Right cardiac atrium (tissue), 5 donors: Measurements from ENCODE around the gene FAIM2. TPM values are rescaled to one million over a fixed set of nuclear protein-coding genes. Genes with fewer than 3 reads are reported as not detected.

ENCODE experiments used
- ATAC-seq, 2 donors: fragments of 200-7000 bp; cut with Tn5 transposase; one replicate each; pipeline versions ENCODE4 v1.8.0 to v1.9.1; 2020; ENCODE audit warnings: moderate library complexity in 2 of 2, mild to moderate bottlenecking in 1 of 2
- DNase-seq, 3 donors: peaks; one replicate each; pipeline ENCODE4 v3.0.0-alpha.2; 2020
- H3K27ac ChIP-seq: one replicate; pipeline ENCODE4 v1.5.1; 2013; ENCODE audit warnings: mild to moderate bottlenecking, low read length, control low read depth, moderate library complexity
- H3K27me3 ChIP-seq: one replicate; pipeline ENCODE4 v1.6.1; 2013; ENCODE audit not compliant: control insufficient read depth, insufficient read depth
- H3K4me1 ChIP-seq: one replicate; pipeline ENCODE4 v1.6.1; 2013; ENCODE audit warnings: low read length; ENCODE audit not compliant: control insufficient read depth, insufficient read depth
- H3K4me3 ChIP-seq: one replicate; pipeline ENCODE4 v1.5.1; 2013; ENCODE audit warnings: low read length, control low read depth
- H3K9me3 ChIP-seq: one replicate; pipeline ENCODE4 v1.6.1; 2013; ENCODE audit warnings: low read length; ENCODE audit not compliant: control insufficient read depth
- WGBS: extraction: QIAGEN DNeasy Blood & Tissue Kit; methylation state at CpG from one replicate; pipeline ENCODE4 v1.1.7; 2013; 5-methylcytosine and 5-hydroxymethylcytosine counted together
- intact Hi-C, 4 donors: fragments of 100-400 bp; cut with DNase I; formaldehyde crosslinking; loops; one replicate each; pipeline versions ENCODE4 v1.11.0 to v1.14.0; 2022 to 2023
- polyA plus RNA-seq: library from polyadenylated mRNA; stranded (reverse); fragments of 200-250 nt; gene quantifications from one replicate; pipeline ENCODE4 v1.2.3, GENCODE V29; 2013
- total RNA-seq, 4 donors: library from RNA; stranded (reverse); fragmentation: NEBNext Ultra II Directional; extraction: Animal tissue kit (Norgen Biotek cat#: 25700); gene quantifications; one replicate each; pipeline ENCODE4 v1.2.1, GENCODE V29; 2021
- donor health status: healthy with polysubstance abuse.
- donor health status: DM: no; HTN: yes; CAD: no.
- donor health status: DM: no; HTN: no; CAD: no.
- donor health status: DM: no; HTN: yes; CAD: no; lungs with severe emphysema.
- donor health status: DM: yes; HTN: yes; CAD: no.

Gene FAIM2
- total and polyA plus RNA-seq, 5 donors: 10.4 to 37.4 (median 23.7) TPM

GRCh38 chr12:49828133-49829091 lies 75.3 kb downstream of the FAIM2 start, which contains the start of gene NCKAP5L:
NCKAP5L (minus strand) TSS chr12:49828413; CDS start chr12:49804044, 24,369 bp downstream.
- WGBS: under 1% methylated on average over 61 of the region's 61 CpGs
- Histone ChIP-seq H3K27ac (peak within 1 kb of the TSS; percentile 87), H3K4me3 (peak within 1 kb of the TSS; percentile 98), H3K4me1 (peaks cover 22% of the 10 kb centered on the region), H3K27me3 (no peaks in the 10 kb centered on the region), H3K9me3 (no peaks in the 10 kb centered on the region)
- peak; percentile 98 for ATAC-seq
- DNase-seq: peak; percentile 98 to 99 (median 99)
- intact Hi-C loops: no loop called here

- 1% methylated on average over 38 of the region's 38 CpGs for WGBS
- Histone ChIP-seq H3K4me3 (peak overlapping the region; percentile 98), H3K4me1 (peaks cover 22% of the 10 kb centered on the region), H3K27me3 (no peaks in the 10 kb centered on the region), H3K9me3 (no peaks in the 10 kb centered on the region), H3K27ac (peak overlapping the region; percentile 81)
- ATAC-seq (peak; percentile 67 to 72), DNase-seq (peak; percentile 73 to 89 (median 88))
- intact Hi-C loops: no loop called here
Measured at GRCh38 chr12:49827401-49828099, 76.2 kb downstream of the FAIM2 start.

- DNase-seq (no peak), ATAC-seq (no peak)
- Histone ChIP-seq H3K27me3 (no peaks in the 10 kb centered on the region), H3K27ac (peak overlapping the region; percentile 81), H3K9me3 (no peaks in the 10 kb centered on the region), H3K4me1 (peaks cover 22% of the 10 kb centered on the region), H3K4me3 (peak overlapping the region; percentile 98)
- intact Hi-C loops: no loop called here
- 29% methylated on average over 6 of the region's 6 CpGs for WGBS
Measured at GRCh38 chr12:49827051-49827400, 76.7 kb downstream of the FAIM2 start.

DNA sequence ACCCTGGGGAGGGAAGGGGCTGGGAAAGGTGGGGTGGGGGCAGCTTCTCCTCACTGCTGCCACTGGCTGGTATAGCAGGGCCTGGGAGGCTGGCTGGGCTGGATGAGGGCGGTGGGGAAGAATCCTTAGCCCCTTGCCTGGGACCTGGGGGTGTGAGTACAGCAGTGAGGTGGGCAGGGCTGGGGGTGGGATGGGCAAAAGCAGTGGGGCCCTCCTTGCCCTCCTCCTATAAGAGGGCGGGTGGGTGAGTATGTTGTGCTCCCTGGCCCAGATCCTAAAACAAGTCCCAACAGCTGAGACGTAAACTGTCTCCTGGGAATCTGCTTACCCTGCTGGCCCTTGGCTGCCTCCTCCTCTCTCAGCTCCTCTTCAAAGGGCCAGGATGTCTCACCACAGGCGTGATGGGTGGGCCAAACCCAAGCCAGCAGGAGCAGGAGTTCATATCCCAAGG lies 77.7 kb downstream of the FAIM2 start:
- 48% methylated on average over 4 of the region's 4 CpGs for WGBS
- no peak overlapping the region for H3K27ac ChIP-seq
- H3K9me3 ChIP-seq: no peaks in the 10 kb centered on the region
- no peak overlapping the region for H3K4me3 ChIP-seq
- H3K4me1 ChIP-seq: peaks cover 30% of the 10 kb centered on the region
- ATAC-seq: no peak
- no peaks in the 10 kb centered on the region for H3K27me3 ChIP-seq
- DNase-seq: peak in 1 of 3 donors; percentile 65
- intact Hi-C loops: no loop called here

DNA sequence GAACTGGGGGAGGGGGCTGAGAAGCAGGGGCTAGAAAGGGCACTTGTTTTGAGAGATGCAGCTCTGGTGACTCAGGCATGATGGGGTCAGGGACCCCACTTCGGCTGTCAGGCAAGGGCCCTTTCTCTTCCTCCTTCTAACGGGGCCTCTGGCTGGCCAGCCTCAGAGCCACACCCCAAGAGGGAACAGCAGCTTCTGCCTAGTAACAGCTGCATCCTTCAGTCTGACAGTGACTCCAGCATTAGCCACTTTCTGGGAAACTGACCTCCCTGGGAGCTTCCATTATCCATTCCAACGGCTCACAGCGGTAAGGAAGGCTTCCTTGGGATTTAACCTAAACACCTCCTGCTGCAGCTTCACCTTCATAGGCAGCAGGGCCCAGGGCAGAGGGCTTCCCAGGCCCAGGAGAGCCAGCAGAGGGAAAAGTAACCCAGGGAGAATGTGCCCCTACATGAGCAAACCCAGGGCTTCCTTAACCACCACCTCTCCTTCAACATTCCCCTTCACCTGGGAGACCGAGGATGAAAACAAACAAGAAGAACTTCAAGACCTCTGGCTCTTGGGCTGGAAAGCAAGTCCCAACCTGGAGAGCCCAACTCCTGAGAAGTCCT lies 78.2 kb downstream of the FAIM2 start:
- 31% methylated on average over 5 of the region's 5 CpGs for WGBS
- peak overlapping the region; percentile 89 for H3K27ac ChIP-seq
- DNase-seq (peak in 2 of 3 donors; percentile 71 to 79), ATAC-seq (no peak)
- intact Hi-C loops: no loop called here
- no peaks in the 10 kb centered on the region for H3K9me3 ChIP-seq
- H3K27me3 ChIP-seq: no peaks in the 10 kb centered on the region
- H3K4me1 ChIP-seq: peaks cover 35% of the 10 kb centered on the region
- H3K4me3 ChIP-seq: peak overlapping the region; percentile 16

DNA sequence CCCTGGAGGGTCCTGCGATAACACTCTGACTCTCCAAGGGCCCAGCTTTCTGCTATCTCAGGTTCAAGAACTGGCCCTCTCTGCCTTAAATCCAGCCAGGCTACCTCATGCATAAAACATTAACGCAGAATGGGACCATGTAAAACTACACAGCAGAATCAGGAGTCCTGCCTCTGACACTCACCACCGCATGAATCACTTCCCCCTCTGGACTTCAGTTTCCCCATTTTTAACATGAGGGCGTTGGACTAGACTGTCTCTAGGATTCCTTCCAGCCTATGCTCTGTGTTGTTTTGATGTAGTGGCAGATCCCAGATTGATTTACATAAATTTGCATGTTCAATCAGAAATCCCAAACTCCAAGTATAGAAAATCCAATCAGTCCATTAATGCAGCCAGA lies 78.8 kb downstream of the FAIM2 start:
- H3K9me3 ChIP-seq: no peaks in the 10 kb centered on the region
- H3K27ac ChIP-seq: peak overlapping the region; percentile 89
- H3K4me1 ChIP-seq: peaks cover 37% of the 10 kb centered on the region
- H3K27me3 ChIP-seq: no peaks in the 10 kb centered on the region
- WGBS: 52% methylated on average over 4 of the region's 4 CpGs
- intact Hi-C loops: no loop called here
- no peak overlapping the region for H3K4me3 ChIP-seq
- ATAC-seq: no peak
- peak in 1 of 3 donors; percentile 42 for DNase-seq

- DNase-seq (peak in 1 of 3 donors; percentile 46), ATAC-seq (no peak)
- Histone ChIP-seq H3K27me3 (no peaks in the 10 kb centered on the region), H3K27ac (peak overlapping the region; percentile 89), H3K9me3 (no peaks in the 10 kb centered on the region), H3K4me1 (peaks cover 38% of the 10 kb centered on the region), H3K4me3 (no peak overlapping the region)
- intact Hi-C loops: no loop called here
- WGBS: 85% methylated on average over 8 of the region's 8 CpGs
Measured at GRCh38 chr12:49824416-49824815, 79.3 kb downstream of the FAIM2 start.

DNA sequence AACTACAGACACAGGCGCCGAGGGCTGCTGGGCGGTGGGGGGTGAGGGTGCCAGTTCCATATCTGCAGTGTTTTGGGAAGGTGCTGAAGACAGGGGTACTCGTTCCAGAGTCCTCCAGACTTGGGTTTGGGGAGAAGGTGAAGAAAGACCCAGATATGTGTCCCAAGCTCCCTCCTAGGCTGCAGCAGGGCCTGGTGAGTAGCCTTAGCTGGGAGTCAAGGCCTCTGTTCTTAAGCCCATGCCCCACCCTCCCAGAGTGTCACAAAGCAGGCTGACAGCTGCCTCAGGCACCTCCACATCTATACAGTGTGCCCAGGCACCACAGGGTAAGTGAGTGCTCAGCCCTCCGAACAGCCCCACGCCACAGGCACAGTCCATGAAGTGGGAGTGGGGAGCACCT lies 79.7 kb downstream of the FAIM2 start:
- whole genome bisulfite sequencing: 75% methylated on average over 6 of the region's 6 CpGs
- Histone ChIP-seq H3K27ac (peak overlapping the region; percentile 89), H3K27me3 (no peaks in the 10 kb centered on the region), H3K4me1 (peaks cover 38% of the 10 kb centered on the region), H3K9me3 (no peaks in the 10 kb centered on the region), H3K4me3 (no peak overlapping the region)
- DNase-seq (peak in 1 of 3 donors; percentile 36), ATAC-seq (no peak)
- intact Hi-C loops: no loop called here

DNA sequence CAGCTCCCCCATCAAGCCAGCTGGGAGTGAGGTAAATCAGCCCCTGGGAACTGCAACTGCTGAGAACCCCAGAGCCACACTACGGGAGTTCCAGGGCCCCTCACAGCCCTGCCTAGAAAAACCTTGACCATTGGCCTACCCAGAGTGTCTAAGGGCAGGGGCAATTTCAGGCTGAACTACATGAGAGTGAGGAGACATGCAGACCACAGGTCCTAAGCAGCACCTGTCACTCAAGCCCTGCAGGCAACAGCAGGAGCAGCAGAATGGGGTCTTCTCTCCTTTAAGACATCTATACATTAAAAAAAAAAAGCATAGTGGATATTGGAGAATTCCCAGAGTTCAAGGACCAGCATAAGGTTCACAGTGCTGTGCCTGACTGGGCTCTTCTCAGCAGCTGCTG lies 80.3 kb downstream of the FAIM2 start:
- H3K27me3 ChIP-seq: no peaks in the 10 kb centered on the region
- DNase-seq (no peak), ATAC-seq (no peak)
- no peak overlapping the region for H3K4me3 ChIP-seq
- 80% methylated on average over 1 of the region's 1 CpG for WGBS
- no peak overlapping the region for H3K27ac ChIP-seq
- peaks cover 38% of the 10 kb centered on the region for H3K4me1 ChIP-seq
- H3K9me3 ChIP-seq: no peaks in the 10 kb centered on the region
- intact Hi-C loops: no loop called here

- no peaks in the 10 kb centered on the region for H3K27me3 ChIP-seq
- intact Hi-C loops: no loop called here
- H3K4me3 ChIP-seq: no peak overlapping the region
- DNase-seq (peak in 2 of 3 donors; percentile 59 to 62), ATAC-seq (peak in 1 of 2 donors; percentile 19)
- H3K27ac ChIP-seq: peak overlapping the region; percentile 21
- 72% methylated on average over 10 of the region's 10 CpGs for WGBS
- peaks cover 35% of the 10 kb centered on the region for H3K4me1 ChIP-seq
- H3K9me3 ChIP-seq: no peaks in the 10 kb centered on the region
Measured at GRCh38 chr12:49821373-49822287, 82.1 kb downstream of the FAIM2 start.
